ENCODE data around the gene C16orf92.

Gene C16orf92

GRCh38 chr16:30006095-30006473 is 16.9 kb upstream of the C16orf92 start:
- no peak for TF ChIP-seq POLR2AphosphoS5 (IDR thresholded peaks at IDR 0.05; ENCODE audit: low read depth)
- no peak for TF ChIP-seq REST (IDR thresholded peaks at IDR 0.05; ENCODE audit: insufficient replicate concordance, low read depth)
- TF ChIP-seq GABPA (IDR thresholded peaks at IDR 0.05; ENCODE audit: low read depth), result no peak
- TF ChIP-seq CTCF (IDR thresholded peaks at IDR 0.05; ENCODE audit: insufficient read depth, low read length), result no peak
- TF ChIP-seq SPI1 (IDR thresholded peaks at IDR 0.05; ENCODE audit: borderline replicate concordance, low read depth), result no peak
- Histone ChIP-seq H3K4me3 (replicated peaks; ENCODE audit: insufficient read depth, low read length) (no peak overlapping the region), H3K27ac (replicated peaks) (no peak overlapping the region), H3K27me3 (ENCODE audit: insufficient read depth, poor library complexity, severe bottlenecking) (no peaks in the 10 kb centered on the region)
- no peak for DNase-seq (ENCODE audit: low read depth in 1 of 2, low spot score in 1 of 2)

GRCh38 chr16:30006659-30007377 is 16.2 kb upstream of the C16orf92 start:
- no peak overlapping the region for H3K27ac ChIP-seq (replicated peaks)
- no peaks in the 10 kb centered on the region for H3K27me3 ChIP-seq (ENCODE audit: insufficient read depth, poor library complexity, severe bottlenecking)
- no peak overlapping the region for H3K4me3 ChIP-seq (replicated peaks; ENCODE audit: insufficient read depth, low read length)
- DNase-seq (ENCODE audit: low read depth in 1 of 2, low spot score in 1 of 2), result no peak
- TF ChIP-seq CTCF (IDR thresholded peaks at IDR 0.05; ENCODE audit: insufficient read depth, low read length) (no peak), POLR2AphosphoS5 (IDR thresholded peaks at IDR 0.05; ENCODE audit: low read depth) (no peak), GABPA (IDR thresholded peaks at IDR 0.05; ENCODE audit: low read depth) (no peak), REST (IDR thresholded peaks at IDR 0.05; ENCODE audit: insufficient replicate concordance, low read depth) (no peak), SPI1 (IDR thresholded peaks at IDR 0.05; ENCODE audit: borderline replicate concordance, low read depth) (no peak)

- H3K4me3 ChIP-seq (replicated peaks; ENCODE audit: insufficient read depth, low read length), result no peak overlapping the region
- no peak overlapping the region for H3K27ac ChIP-seq (replicated peaks)
- TF ChIP-seq GABPA (IDR thresholded peaks at IDR 0.05; ENCODE audit: low read depth) (no peak), CTCF (IDR thresholded peaks at IDR 0.05; ENCODE audit: insufficient read depth, low read length) (no peak), REST (IDR thresholded peaks at IDR 0.05; ENCODE audit: insufficient replicate concordance, low read depth) (no peak), POLR2AphosphoS5 (IDR thresholded peaks at IDR 0.05; ENCODE audit: low read depth) (no peak; the same call in 1 of the 2 replicates), SPI1 (IDR thresholded peaks at IDR 0.05; ENCODE audit: borderline replicate concordance, low read depth) (no peak)
- no peaks in the 10 kb centered on the region for H3K27me3 ChIP-seq (ENCODE audit: insufficient read depth, poor library complexity, severe bottlenecking)
- DNase-seq (ENCODE audit: low read depth in 1 of 2, low spot score in 1 of 2), result no peak
Measured at GRCh38 chr16:30007378-30007895, 15.6 kb upstream of the C16orf92 start.

All from HL-60 (cell line).